ENCODE measurements around the gene ITGAE.

The ITGAE gene

DNA sequence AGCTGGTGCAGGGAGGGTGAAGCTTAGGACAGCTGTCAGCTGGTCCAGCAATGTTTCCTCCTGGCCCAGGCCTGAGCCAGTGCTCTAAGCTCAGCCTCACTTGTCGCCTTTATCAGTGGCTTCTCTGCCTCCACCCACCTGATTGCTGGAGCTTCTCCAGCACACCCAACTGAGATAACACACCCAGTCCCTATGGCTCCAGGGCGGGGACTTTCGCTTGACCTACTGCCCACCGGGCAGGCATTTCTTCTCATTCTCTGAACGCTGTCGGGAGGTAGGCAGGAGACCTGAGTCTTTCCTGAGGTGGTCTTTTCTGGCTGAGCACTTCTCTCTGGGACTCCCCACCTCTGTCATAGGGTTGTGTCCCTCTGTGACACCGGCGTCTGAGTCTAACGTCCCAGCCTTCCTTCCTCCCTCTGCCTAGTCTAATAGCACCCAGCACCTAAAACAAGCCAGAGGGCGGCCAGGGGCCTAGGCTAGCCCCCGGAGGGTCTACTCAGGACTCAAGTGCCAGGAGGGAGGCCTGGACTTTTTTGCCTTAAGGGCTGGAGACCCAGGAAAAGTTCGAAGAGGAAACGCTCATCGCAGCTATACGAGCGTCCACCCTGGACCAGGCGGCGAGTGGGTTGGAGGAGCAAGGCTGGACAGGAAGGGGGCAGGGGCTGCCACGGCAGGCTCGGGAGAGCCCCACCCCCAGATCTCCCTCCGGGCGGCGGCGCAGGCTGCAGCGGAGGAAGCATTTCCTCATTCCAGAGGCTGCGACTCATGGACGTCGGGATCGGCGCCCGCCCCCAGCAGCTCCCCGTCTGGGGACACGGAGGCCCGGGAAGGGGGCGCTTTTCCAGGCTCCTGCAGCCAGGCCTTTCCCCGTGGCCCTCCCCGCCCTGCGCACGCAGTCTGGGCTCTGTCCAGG is 133.4 kb downstream of the ITGAE start:
- DNase-seq (ENCODE audit: low read depth) = no peak

GRCh38 chr17:3666516-3666915 is 134.5 kb downstream of the ITGAE start:
- DNase-seq (ENCODE audit: low read depth) = no peak

DNA sequence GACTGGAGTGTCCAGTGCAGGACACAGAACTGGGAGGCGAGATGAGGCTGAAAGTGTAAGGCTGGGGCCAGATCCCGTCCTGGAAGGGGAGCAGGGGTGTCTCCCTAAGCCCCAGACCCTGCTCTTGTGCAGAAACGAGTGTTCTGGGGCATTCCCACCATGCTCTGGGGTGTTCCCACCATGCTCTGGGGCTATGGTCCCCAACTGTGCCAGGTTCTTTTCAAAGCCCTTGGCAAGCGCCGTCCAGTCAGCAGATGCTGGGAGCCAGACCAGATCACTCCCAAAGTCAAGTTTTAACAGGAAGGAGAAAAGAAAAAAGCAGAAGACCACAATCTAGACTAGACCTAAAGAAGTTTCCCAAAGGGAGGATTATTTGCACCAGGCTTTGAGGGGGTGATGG is 135.2 kb downstream of the ITGAE start:
- DNase-seq (ENCODE audit: low read depth) = no peak

All from stimulated activated CD8-positive, alpha-beta memory T cell treated with anti-CD3 and anti-CD28 coated beads, Interleukin-4, amount 100 ng/mL, for 24 hours (primary cell).